Hematopoietic multipotent progenitor cell (in vitro differentiated cells): ENCODE data around the gene EMP3. TPM values are rescaled to one million over a fixed set of nuclear protein-coding genes. Genes with fewer than 3 reads are reported as not detected.
"Not testable (repeated sequence)": the region's sequence is repeated elsewhere in the genome, so short reads cannot be mapped to it uniquely, and the experiment has no call there.

ENCODE experiments used
- DNase-seq, 3 donors: peaks; one replicate each; pipeline ENCODE4 v3.0.0-alpha.2; 2011 to 2015; ENCODE audit warnings: low read depth in 2 of 3, low spot score in 2 of 3
- total RNA-seq: library from RNA; depleted of rRNA; stranded (reverse); fragments of >200 nt; gene quantifications from one replicate; pipeline ENCODE4 v1.2.3, GENCODE V29; 2012

The EMP3 gene
- total RNA-seq, 1 donor, result 229 TPM

- no peak for DNase-seq
Observed at GRCh38 chr19:48371367-48371766, 46.0 kb downstream of the EMP3 start.

GRCh38 chr19:48371771-48372170 is 46.4 kb downstream of the EMP3 start:
- not testable (repeated sequence) for DNase-seq

- DNase-seq, result no peak
Observed at GRCh38 chr19:48372904-48373303, 47.6 kb downstream of the EMP3 start.

GRCh38 chr19:48373567-48373966 is 48.2 kb downstream of the EMP3 start:
- DNase-seq, result no peak

GRCh38 chr19:48378194-48378570 is 52.8 kb downstream of the EMP3 start:
- DNase-seq, result no peak

GRCh38 chr19:48379058-48379457 is 53.7 kb downstream of the EMP3 start:
- no peak for DNase-seq

Other genes with a start within 250 kb of the EMP3 start
- 1.9 TPM for gene PLA2G4C, start 214.7 kb upstream of the EMP3 start, total RNA-seq
- 42.8 TPM for gene LIG1, start 155.2 kb upstream of the EMP3 start, total RNA-seq
- 6.5 TPM for gene ZSWIM9, start 154.9 kb upstream of the EMP3 start, total RNA-seq
- 68.1 TPM for gene CARD8, start 69.6 kb upstream of the EMP3 start, total RNA-seq
- gene ZNF114, start 55.5 kb upstream of the EMP3 start, total RNA-seq, result 2.2 TPM
- 6.2 TPM for gene TMEM143, start 38.4 kb downstream of the EMP3 start, total RNA-seq
- gene SYNGR4, start 38.8 kb downstream of the EMP3 start, total RNA-seq, result not detected
- 75.9 TPM for gene KDELR1, start 66.0 kb downstream of the EMP3 start, total RNA-seq
- gene GRIN2D, start 68.1 kb downstream of the EMP3 start, total RNA-seq, result 0.54 TPM
- 41.2 TPM for gene GRWD1, start 120.4 kb downstream of the EMP3 start, total RNA-seq
- 1.6 TPM for gene KCNJ14, start 130.0 kb downstream of the EMP3 start, total RNA-seq
- gene CYTH2, start 143.8 kb downstream of the EMP3 start, total RNA-seq, result 62.7 TPM
- 0.54 TPM for gene LMTK3, start 186.3 kb downstream of the EMP3 start, total RNA-seq
- not detected for gene SULT2B1, start 226.6 kb downstream of the EMP3 start, total RNA-seq